Measurements from ENCODE around the gene MIDN. TPM values are rescaled to one million over a fixed set of nuclear protein-coding genes. Genes with fewer than 3 reads are reported as not detected.

MIDN gene
- total and polyA plus RNA-seq, 8 donors: 34.3 to 115 (median 58.9) TPM

GRCh38 chr19:1282588-1283206, 34.3 kb downstream of the MIDN start:
- no peaks in the 10 kb centered on the region for H3K9me3 ChIP-seq
- TF ChIP-seq CTCF (IDR thresholded peaks at IDR 0.05): no peak
- ATAC-seq: no peak
- H3K36me3 ChIP-seq: peaks cover 0 to 20% of the 10 kb centered on the region in 2 donors
- no peak overlapping the region for H3K27ac ChIP-seq
- intact Hi-C loops (cut with DNase I): no loop called here
- no peak for DNase-seq
- H3K4me1 ChIP-seq: peaks cover 0 to 8% of the 10 kb centered on the region in 2 donors
- H3K27me3 ChIP-seq: peaks cover 26 to 48% of the 10 kb centered on the region in 2 donors
- H3K4me3 ChIP-seq: no peak overlapping the region

- Histone ChIP-seq H3K9me3 (no peaks in the 10 kb centered on the region), H3K27ac (no peak overlapping the region), H3K36me3 (peaks cover 0 to 13% of the 10 kb centered on the region in 2 donors), H3K4me1 (peaks cover 0 to 8% of the 10 kb centered on the region in 2 donors), H3K27me3 (peaks cover 32 to 55% of the 10 kb centered on the region in 2 donors), H3K4me3 (no peak overlapping the region)
- no peak for ATAC-seq
- TF ChIP-seq CTCF (IDR thresholded peaks at IDR 0.05): no peak
- DNase-seq: no peak
- intact Hi-C loops (cut with DNase I): no loop called here
These were observed 35.0 kb downstream of the MIDN start for GRCh38 chr19:1283207-1283916.

DNA sequence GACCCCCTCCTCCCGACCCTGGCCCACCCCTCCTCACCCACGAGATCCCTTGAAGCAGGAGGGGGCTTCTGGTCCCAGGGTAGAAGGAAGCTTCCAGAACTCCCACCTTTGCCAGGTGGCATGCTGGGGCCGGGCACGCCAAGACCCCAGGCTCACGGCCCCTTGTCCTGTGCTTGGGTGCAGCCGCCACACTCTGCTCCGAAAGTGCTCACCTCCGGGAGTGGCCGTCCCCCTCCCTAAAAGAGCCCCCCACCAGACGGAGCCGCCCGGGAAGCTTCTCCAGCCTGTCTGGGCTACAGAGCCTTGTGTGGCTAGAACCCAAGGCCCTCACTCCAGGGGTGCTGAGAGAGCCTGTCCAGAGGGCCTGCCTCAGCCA, 35.5 kb downstream of the MIDN start:
- H3K27me3 ChIP-seq: peaks cover 38 to 60% of the 10 kb centered on the region in 2 donors
- H3K4me3 ChIP-seq: no peak overlapping the region
- intact Hi-C loops (cut with DNase I): no loop called here
- DNase-seq (no peak), ATAC-seq (no peak)
- H3K4me1 ChIP-seq: peaks cover 0 to 8% of the 10 kb centered on the region in 2 donors
- TF ChIP-seq CTCF (IDR thresholded peaks at IDR 0.05): no peak
- no peaks in the 10 kb centered on the region for H3K9me3 ChIP-seq
- H3K36me3 ChIP-seq: peaks cover 0 to 8% of the 10 kb centered on the region in 2 donors
- no peak overlapping the region for H3K27ac ChIP-seq

- peaks cover 0 to 7% of the 10 kb centered on the region in 2 donors for H3K4me1 ChIP-seq
- no peak for ATAC-seq
- no peaks in the 10 kb centered on the region for H3K9me3 ChIP-seq
- no peak overlapping the region for H3K4me3 ChIP-seq
- no peak for DNase-seq
- TF ChIP-seq CTCF (IDR thresholded peaks at IDR 0.05): no peak
- intact Hi-C loops (cut with DNase I): no loop called here
- H3K27me3 ChIP-seq: peaks cover 38 to 66% of the 10 kb centered on the region in 2 donors
- H3K27ac ChIP-seq: no peak overlapping the region
- peaks cover 0 to 2% of the 10 kb centered on the region in 2 donors for H3K36me3 ChIP-seq
These were observed 36.1 kb downstream of the MIDN start for GRCh38 chr19:1284293-1284978.
